HepG2 (cell line): ENCODE results near the gene FBXW12. TPM values are rescaled to one million over a fixed set of nuclear protein-coding genes. Genes with fewer than 3 reads are reported as not detected.

Source experiments
- CREM ChIP-seq, 2 experiments: sonication (generic) in 1 of 2; formaldehyde crosslinking in 1 of 2; IDR thresholded peaks; 2 replicates each; pipeline versions ENCODE4 v1.4.0 to v1.6.1; 2016 to 2020; ENCODE audit warnings: antibody characterized with exemption in 1 of 2, mild to moderate bottlenecking in 1 of 2, missing genetic modification reagents in 1 of 2
- EEA1 ChIP-seq: sonication (generic); formaldehyde crosslinking; IDR thresholded peaks from 2 replicates; pipeline ENCODE4 v1.5.1; 2020; ENCODE audit warnings: mild to moderate bottlenecking, missing genetic modification reagents, borderline replicate concordance
- FOXA3 ChIP-seq: IDR thresholded peaks from 2 replicates; pipeline ENCODE4 v1.6.1; 2016; ENCODE audit warnings: missing genetic modification reagents, missing compliant biosample characterization
- HMGXB4 ChIP-seq, 2 experiments: sonication (generic) in 1 of 2; formaldehyde crosslinking in 1 of 2; IDR thresholded peaks; 2 replicates each; pipeline versions ENCODE4 v1.4.0 to v1.6.1; 2018 to 2020; ENCODE audit warnings: missing genetic modification reagents in 2 of 2, borderline replicate concordance in 1 of 2, low read depth in 1 of 2, mild to moderate bottlenecking in 1 of 2, missing biosample characterization in 1 of 2
- ISX ChIP-seq: sonication (generic); formaldehyde crosslinking; conservative IDR thresholded peaks from 2 replicates; pipeline ENCODE4 v1.5.0; 2020; ENCODE audit warnings: missing genetic modification reagents
- MAFF ChIP-seq: IDR thresholded peaks from 2 replicates; pipeline ENCODE4 v1.6.1; 2011; ENCODE audit warnings: low read depth, low read length, improper control_type of control experiment
- MBNL3 ChIP-seq: fragments of 250-450 bp; sonication (Bioruptor Pico); conservative IDR thresholded peaks from 2 replicates; pipeline ENCODE4 v1.8.0; 2022; ENCODE audit warnings: mild to moderate bottlenecking, inconsistent platforms
- PCBP2 ChIP-seq: fragments of 200-400 bp; formaldehyde crosslinking; optimal IDR thresholded peaks from 2 replicates; pipeline ENCODE3; 2018; ENCODE audit warnings: low read length, low read depth; ENCODE audit not compliant: poor library complexity, severe bottlenecking
- RARA ChIP-seq: IDR thresholded peaks from 2 replicates; pipeline ENCODE4 v1.6.1; 2016; ENCODE audit warnings: missing genetic modification reagents, missing compliant biosample characterization
- SIX1 ChIP-seq: sonication (generic); formaldehyde crosslinking; IDR thresholded peaks from 2 replicates; pipeline ENCODE4 v1.4.0; 2020; ENCODE audit warnings: missing genetic modification reagents, borderline replicate concordance
- ZKSCAN8 ChIP-seq: IDR thresholded peaks from 2 replicates; pipeline ENCODE4 v1.6.1; 2016; ENCODE audit warnings: borderline replicate concordance, missing genetic modification reagents, missing compliant biosample characterization
- ZNF282 ChIP-seq: fragments of 450-650 bp; IDR thresholded peaks from 2 replicates; pipeline ENCODE4 v1.6.1; 2018; ENCODE audit not compliant: partially characterized antibody
- ZNF343 ChIP-seq: sonication (generic); formaldehyde crosslinking; IDR thresholded peaks from 2 replicates; pipeline ENCODE4 v1.4.0; 2020; ENCODE audit warnings: mild to moderate bottlenecking, missing genetic modification reagents
- ZNF569 ChIP-seq: sonication (generic); formaldehyde crosslinking; IDR thresholded peaks from 2 replicates; pipeline ENCODE4 v1.5.0; 2020; ENCODE audit warnings: mild to moderate bottlenecking, missing genetic modification reagents, moderate library complexity, borderline replicate concordance
- ZSCAN20 ChIP-seq: sonication (generic); formaldehyde crosslinking; IDR thresholded peaks from 2 replicates; pipeline ENCODE4 v1.4.0; 2020; ENCODE audit warnings: missing genetic modification reagents, mild to moderate bottlenecking, borderline replicate concordance
- ZSCAN30 ChIP-seq: sonication (generic); formaldehyde crosslinking; IDR thresholded peaks from 2 replicates; pipeline ENCODE4 v1.5.0; 2020; ENCODE audit warnings: mild to moderate bottlenecking, missing genetic modification reagents
- ZXDC ChIP-seq: sonication (generic); formaldehyde crosslinking; IDR thresholded peaks from 2 replicates; pipeline ENCODE4 v1.5.0; 2020; ENCODE audit warnings: mild to moderate bottlenecking, missing genetic modification reagents
- polyA plus RNA-seq, 8 experiments: library from polyadenylated mRNA; depleted of rRNA in 3 of 8; stranded (reverse) in 7 of 8; unstranded in 1 of 8; fragments of >200 nt; fragmentation: Illumina TruSeq in 4 of 8; extraction: Trizol in 4 of 8; gene quantifications; 2 replicates each; pipeline versions ENCODE4 v1.2.1 to v1.2.3, GENCODE V29; 2011 to 2016; ENCODE audit warnings: low read depth in 4 of 8, missing spikeins in 1 of 8, mixed read lengths in 1 of 8; ENCODE audit not compliant: insufficient read depth in 1 of 8
- total RNA-seq, 5 experiments: library from RNA; depleted of rRNA; stranded (reverse); fragments of >200 nt; fragmentation: Illumina TruSeq; extraction: Trizol; gene quantifications; 2 replicates each; pipeline ENCODE4 v1.2.3, GENCODE V29; 2016; ENCODE audit warnings: low read depth in 1 of 5
- TF ChIP-seq, protein P1 (sequence below): sonication (generic); formaldehyde crosslinking; IDR thresholded peaks from 2 replicates; pipeline ENCODE4 v1.5.1; 2020; ENCODE audit warnings: mild to moderate bottlenecking, missing genetic modification reagents

FBXW12 gene
- total and polyA plus RNA-seq, 2 of the 13 experiments (the other 11 are each of a cell fraction or from before 2014, with no cell fraction given) = not detected

DNA sequence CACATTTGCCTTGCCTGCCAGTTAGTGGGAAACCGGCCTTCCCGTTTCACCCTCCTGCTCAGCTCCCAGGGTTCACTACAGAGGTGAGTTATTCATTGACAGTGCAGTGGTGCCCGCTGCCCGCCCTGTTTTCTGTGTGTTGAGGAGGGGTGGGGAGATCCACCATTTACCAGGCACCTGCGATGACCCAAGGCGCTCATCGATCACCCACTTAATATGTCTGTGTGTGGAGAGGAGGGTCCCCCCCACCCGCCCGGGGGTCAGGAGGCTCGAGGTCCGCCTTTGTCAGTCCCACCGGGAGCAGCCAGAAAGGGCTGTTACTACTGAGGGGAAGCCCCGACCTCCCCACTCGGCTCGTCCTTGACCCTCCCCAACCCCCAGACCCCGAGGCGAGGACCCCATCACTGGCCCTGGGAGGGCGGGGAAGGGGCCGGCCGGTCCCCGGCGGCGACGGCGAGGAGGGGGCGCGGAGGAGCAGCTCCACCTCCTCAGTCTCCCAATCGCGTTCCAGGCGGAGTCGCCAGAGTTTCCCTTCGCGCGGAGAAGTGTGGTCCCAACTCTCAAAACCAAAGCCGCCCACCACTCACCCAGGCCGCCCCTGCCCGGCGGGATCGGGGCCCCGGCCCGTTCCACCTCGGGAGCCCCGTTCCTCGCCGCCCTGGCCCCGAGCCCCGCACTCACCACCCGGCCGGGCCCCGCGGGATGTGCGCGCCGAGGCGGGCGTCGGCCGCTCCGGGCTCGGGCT, 56.7 kb downstream of the FBXW12 start (continued):
- TF ChIP-seq ZSCAN20 (CRISPR knock-in tag) (no peak), HMGXB4 (CRISPR knock-in tag; IDR thresholded peaks at IDR 0.05; ENCODE audit: borderline replicate concordance in 1 of 2, low read depth in 1 of 2) (0 out of 4 replicates have a peak, but pooled peaks of 1 of the 2 experiments have one; percentile 38), MBNL3 (CRISPR knock-in tag) (no peak), ZNF343 (CRISPR knock-in tag) (no peak), CREM (IDR thresholded peaks at IDR 0.05) (peak; percentile 56; the same call in 1 of the 2 replicates), CREM (CRISPR knock-in tag; IDR thresholded peaks at IDR 0.05) (no peak), ISX (no peak), ZSCAN30 (CRISPR knock-in tag) (peak; percentile 56; the same call in 1 of the 2 replicates), EEA1 (CRISPR knock-in tag) (0 out of 2 replicates have a peak, but pooled peaks have one; percentile 14), ZNF282 (no peak), ZKSCAN8 (no peak), RARA (CRISPR knock-in tag) (peak; percentile 84), ZNF569 (CRISPR knock-in tag) (no peak), ZXDC (CRISPR knock-in tag) (no peak), MAFF (no peak), PCBP2 (no peak), SIX1 (CRISPR knock-in tag) (peak; percentile 64), FOXA3 (CRISPR knock-in tag) (peak; percentile 34)
- TF ChIP-seq, protein P1, sequence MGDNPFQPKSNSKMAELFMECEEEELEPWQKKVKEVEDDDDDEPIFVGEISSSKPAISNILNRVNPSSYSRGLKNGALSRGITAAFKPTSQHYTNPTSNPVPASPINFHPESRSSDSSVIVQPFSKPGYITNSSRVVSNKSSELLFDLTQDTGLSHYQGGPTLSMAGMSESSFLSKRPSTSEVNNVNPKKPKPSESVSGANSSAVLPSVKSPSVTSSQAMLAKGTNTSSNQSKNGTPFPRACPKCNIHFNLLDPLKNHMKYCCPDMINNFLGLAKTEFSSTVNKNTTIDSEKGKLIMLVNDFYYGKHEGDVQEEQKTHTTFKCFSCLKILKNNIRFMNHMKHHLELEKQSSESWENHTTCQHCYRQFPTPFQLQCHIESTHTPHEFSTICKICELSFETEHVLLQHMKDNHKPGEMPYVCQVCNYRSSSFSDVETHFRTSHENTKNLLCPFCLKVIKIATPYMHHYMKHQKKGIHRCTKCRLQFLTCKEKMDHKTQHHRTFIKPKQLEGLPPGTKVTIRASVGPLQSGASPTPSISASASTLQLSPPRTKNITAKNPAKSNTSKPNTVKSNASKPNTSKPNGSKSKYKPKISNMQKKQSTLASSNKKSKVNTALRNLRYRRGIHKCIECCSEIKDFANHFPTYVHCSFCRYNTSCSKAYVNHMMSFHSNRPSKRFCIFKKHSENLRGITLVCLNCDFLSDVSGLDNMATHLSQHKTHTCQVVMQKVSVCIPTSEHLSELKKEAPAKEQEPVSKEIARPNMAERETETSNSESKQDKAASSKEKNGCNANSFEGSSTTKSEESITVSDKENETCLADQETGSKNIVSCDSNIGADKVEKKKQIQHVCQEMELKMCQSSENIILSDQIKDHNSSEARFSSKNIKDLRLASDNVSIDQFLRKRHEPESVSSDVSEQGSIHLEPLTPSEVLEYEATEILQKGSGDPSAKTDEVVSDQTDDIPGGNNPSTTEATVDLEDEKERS (CRISPR knock-in tag) = no peak
